RWPE1 (cell line): ENCODE data around the gene CD200R1L.

Source experiments
- CTCF ChIA-PET: fragments of 350-600 bp; sonication (Branson Sonifier 250); formaldehyde crosslinking; extraction: SDS; loops from one replicate; lab custom pipeline; 2021; lab: Yijun Ruan, JAX
- POLR2A ChIA-PET: fragments of 400-600 bp; formaldehyde crosslinking; extraction: SDS; loops from one replicate; lab custom pipeline; 2020; ENCODE audit warnings: antibody characterized with exemption; ENCODE audit not compliant: low non-redundant PET; lab: Yijun Ruan, JAX
- DNase-seq: peaks from one replicate; pipeline ENCODE4 v3.0.0; 2012; ENCODE audit warnings: low spot score
- H3K27ac ChIP-seq: fragments of 450-650 bp; 2 replicates; pipeline ENCODE4 v1.5.1; 2017
- TF ChIP-seq, protein P1 (sequence below): fragments of 450-650 bp; conservative IDR thresholded peaks from 2 replicates; pipeline ENCODE4 v1.5.1; 2017; ENCODE audit warnings: low read depth, mild to moderate bottlenecking

The CD200R1L gene

DNA sequence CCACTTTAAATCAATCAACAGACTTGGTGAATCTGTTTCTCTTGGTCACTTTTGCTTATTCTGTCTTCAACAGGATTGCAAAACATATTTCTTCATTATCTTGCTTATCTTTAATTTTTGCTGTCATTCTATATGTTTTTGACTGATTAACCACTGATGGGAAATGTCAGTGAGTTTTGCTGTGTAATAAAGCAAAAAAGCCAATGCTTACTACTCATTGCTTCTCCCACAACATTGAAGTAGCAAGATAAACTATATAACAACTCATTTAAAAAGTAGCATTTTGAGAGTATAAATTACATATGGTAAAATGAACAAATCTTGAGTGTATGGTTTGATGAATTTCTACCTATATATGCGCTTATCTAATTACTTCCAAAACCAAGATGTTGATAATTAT, 892 bp downstream of the CD200R1L start:
- no peak overlapping the region for H3K27ac ChIP-seq
- POLR2A ChIA-PET = no interaction called here
- TF ChIP-seq, protein P1, sequence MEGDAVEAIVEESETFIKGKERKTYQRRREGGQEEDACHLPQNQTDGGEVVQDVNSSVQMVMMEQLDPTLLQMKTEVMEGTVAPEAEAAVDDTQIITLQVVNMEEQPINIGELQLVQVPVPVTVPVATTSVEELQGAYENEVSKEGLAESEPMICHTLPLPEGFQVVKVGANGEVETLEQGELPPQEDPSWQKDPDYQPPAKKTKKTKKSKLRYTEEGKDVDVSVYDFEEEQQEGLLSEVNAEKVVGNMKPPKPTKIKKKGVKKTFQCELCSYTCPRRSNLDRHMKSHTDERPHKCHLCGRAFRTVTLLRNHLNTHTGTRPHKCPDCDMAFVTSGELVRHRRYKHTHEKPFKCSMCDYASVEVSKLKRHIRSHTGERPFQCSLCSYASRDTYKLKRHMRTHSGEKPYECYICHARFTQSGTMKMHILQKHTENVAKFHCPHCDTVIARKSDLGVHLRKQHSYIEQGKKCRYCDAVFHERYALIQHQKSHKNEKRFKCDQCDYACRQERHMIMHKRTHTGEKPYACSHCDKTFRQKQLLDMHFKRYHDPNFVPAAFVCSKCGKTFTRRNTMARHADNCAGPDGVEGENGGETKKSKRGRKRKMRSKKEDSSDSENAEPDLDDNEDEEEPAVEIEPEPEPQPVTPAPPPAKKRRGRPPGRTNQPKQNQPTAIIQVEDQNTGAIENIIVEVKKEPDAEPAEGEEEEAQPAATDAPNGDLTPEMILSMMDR = no peak
- DNase-seq = no peak
- CTCF ChIA-PET = no interaction called here

DNA sequence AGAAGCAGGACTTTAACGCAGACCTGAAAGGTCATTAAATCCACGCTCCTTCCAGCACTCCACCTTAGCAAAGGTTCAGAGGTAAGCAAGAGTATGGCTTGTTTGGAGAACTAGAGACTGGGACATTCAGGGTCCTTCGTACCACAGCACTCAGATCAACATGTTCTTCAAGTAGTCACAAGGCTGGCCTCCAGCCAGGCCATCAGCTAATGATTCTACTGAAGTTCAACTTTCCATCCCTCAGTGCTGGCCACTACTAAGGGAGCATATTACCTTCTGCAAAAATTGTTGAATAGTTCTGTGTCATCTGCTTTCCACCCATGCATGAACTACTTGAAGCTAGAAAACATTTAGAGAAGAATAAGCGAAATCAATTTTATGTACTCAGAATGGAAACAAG, 17.6 kb downstream of the CD200R1L start:
- TF ChIP-seq, protein P1 = no peak
- no peak for DNase-seq
- CTCF ChIA-PET = interaction anchor here (0.6 kb wide), 1 partner anchor 31 kb away, joined by 4 read pairs; no protein-coding TSS in a partner anchor

DNA sequence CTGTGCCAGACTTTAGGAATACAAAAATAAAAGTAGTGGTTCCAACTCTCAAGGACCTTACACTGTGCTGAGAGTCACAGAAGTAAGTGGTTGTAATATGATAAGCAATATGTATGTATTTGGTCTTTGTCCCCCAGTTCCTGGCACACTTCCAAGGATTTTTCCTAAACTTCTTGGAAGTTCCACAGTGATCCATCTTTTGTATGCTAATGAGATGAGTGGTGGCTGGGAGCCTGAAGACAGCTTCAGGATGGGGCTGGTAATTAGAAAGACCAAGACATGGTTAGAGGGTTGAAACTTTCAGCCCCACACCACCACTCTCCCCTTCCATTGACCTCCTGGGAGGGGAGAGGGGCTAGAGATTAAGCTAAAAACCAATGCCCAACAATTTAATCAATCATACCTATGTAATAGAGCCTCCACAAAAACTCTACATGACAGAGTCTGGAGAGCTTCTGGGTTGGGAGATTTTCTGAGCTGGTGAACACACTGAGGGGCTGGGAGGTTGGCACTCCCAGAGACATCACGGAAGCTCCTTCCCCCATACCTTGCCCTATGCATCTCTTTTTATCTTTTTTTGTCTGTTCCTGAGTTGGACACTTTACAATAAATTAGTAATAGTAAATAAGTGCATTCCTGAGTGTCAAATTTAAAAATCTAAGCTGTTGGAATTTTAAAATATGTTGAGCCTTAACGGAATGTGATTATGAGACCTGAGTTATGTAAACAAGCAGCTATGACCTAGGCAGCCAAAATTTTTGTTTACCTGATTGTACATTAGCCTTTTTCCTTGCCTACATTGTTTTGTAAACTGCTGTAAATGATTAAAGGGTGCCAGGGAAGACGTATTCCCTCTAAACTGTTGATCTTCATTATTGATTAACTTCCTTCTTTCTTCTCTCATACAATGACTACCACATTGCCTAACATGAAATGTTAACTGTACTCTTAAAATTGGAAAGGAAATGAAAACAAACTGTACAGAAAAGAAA, 24.3 kb downstream of the CD200R1L start:
- H3K27ac ChIP-seq = no peak overlapping the region
- ChIA-PET CTCF (no interaction called here), POLR2A (no interaction called here)
- no peak for DNase-seq
- TF ChIP-seq, protein P1 = no peak

More for the DNA sequence above, 17.6 kb downstream of the CD200R1L start:
- H3K27ac ChIP-seq = no peak overlapping the region
- POLR2A ChIA-PET = no interaction called here

DNA sequence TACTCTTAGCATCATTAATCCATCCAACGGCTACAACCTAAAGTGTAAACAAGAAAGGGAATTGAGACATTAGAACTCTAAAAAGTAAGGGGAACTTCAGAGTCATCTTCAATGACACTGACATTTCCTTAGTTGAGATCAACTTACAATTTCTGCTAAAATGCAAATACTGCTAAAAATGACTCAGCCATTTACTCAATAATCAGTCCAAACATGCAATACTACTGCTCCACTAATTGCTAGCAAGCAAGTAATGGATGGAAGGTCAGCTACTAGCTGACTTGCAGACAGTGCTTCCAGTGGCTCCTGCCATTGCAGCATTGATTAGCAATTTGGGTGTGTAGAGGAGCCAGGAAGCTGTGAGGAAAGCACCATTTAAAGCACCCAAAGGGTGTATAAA, 28.4 kb downstream of the CD200R1L start:
- DNase-seq = peak; percentile 5
- TF ChIP-seq, protein P1 = no peak
- H3K27ac ChIP-seq = no peak overlapping the region
- POLR2A ChIA-PET = no interaction called here
- CTCF ChIA-PET = interaction anchor here (0.6 to 2.0 kb wide), 2 partner anchors 173 to 176 kb away, joined by 3 to 8 read pairs; no protein-coding TSS in a partner anchor

DNA sequence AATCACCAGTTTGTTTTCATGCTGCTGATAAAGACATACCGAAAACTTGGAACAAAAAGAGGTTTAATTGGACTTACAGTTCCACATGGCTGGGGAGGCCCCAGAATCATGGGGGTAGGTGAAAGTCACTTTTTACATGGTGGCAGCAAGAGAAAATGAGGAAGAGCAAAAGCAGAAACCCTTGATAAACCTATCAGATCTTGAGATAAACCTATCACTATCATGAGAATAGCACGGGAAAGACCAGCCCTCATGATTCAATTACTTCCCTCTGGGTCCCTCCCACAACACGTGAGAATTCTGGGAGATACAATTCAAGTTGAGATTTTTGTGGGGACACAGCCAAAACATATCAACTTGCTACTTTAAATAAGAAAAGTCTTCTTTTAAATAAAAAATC, 28.9 kb downstream of the CD200R1L start:
- no peak for DNase-seq
- TF ChIP-seq, protein P1 = no peak
- ChIA-PET POLR2A (no interaction called here), CTCF (no interaction called here)
- H3K27ac ChIP-seq = no peak overlapping the region

DNA sequence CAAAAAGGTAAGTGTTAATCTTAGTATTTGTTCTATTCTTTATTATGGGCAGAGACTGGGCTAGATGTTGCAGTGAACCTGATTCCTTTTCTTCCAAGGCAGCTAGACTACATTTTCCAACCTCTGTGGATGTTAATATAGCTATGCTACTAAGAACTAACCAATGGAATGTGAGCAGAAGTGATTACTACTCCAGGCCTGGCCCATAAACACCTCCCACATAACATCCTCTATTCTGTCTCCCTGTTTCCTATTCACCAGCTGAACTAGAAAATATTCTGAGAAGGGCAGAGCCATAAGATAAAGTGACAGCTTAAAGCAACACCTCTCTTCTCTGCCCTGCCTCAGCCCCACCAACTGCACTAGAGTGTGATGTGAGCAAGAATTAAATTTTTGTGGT, 29.4 kb downstream of the CD200R1L start:
- POLR2A ChIA-PET = no interaction called here
- TF ChIP-seq, protein P1 = no peak
- no peak for DNase-seq
- no peak overlapping the region for H3K27ac ChIP-seq
- CTCF ChIA-PET = interaction anchor here (0.5 kb wide), 1 partner anchor 209 kb away, joined by 3 read pairs; no protein-coding TSS in a partner anchor
